HCT116 (cell line): ENCODE measurements around the gene ARHGEF12.

Experiments used
- CBX3 ChIP-seq: IDR thresholded peaks from 2 replicates; pipeline ENCODE4 v1.6.1; 2012; ENCODE audit warnings: low read depth
- CEBPB ChIP-seq: IDR thresholded peaks from 2 replicates; pipeline ENCODE4 v1.6.1; 2012; ENCODE audit warnings: low read depth
- CTCF ChIP-seq, 3 experiments: fragments of 200-600 bp in 1 of 3; sonication (generic) in 1 of 3; IDR thresholded peaks in 2 of 3; conservative IDR thresholded peaks in 1 of 3; 2 replicates each; pipeline ENCODE4 v1.5.1; 2012 to 2017; ENCODE audit warnings: low read depth in 2 of 3, low read length in 2 of 3, antibody characterized with exemption in 1 of 3, borderline replicate concordance in 1 of 3, control low read depth in 1 of 3, mild to moderate bottlenecking in 1 of 3, mixed read lengths in 1 of 3, mixed run types in 1 of 3, moderate library complexity in 1 of 3; ENCODE audit not compliant: insufficient read depth in 1 of 3
- EZH2 ChIP-seq: fragments of 200-600 bp; sonication (generic); IDR thresholded peaks from 2 replicates; pipeline ENCODE4 v1.6.1; 2017; ENCODE audit warnings: antibody characterized with exemption, mixed run types
- JUND ChIP-seq: IDR thresholded peaks from 2 replicates; pipeline ENCODE4 v1.6.1; 2012
- MAX ChIP-seq: IDR thresholded peaks from 2 replicates; pipeline ENCODE4 v1.6.1; 2012
- POLR2A ChIP-seq: IDR thresholded peaks from 2 replicates; pipeline ENCODE4 v1.7.0; 2011; ENCODE audit warnings: borderline replicate concordance; ENCODE audit not compliant: insufficient read depth, insufficient read length; ENCODE audit errors: extremely low read depth
- POLR2AphosphoS5 ChIP-seq: IDR thresholded peaks from 2 replicates; pipeline ENCODE4 v1.6.1; 2011; ENCODE audit warnings: mild to moderate bottlenecking, low read depth, low read length, moderate library complexity
- RAD21 ChIP-seq: IDR thresholded peaks from 2 replicates; pipeline ENCODE4 v1.6.1; 2012; ENCODE audit warnings: low read depth, mild to moderate bottlenecking
- REST ChIP-seq: IDR thresholded peaks from 2 replicates; pipeline ENCODE4 v1.6.1; 2012; ENCODE audit warnings: low read depth
- SRF ChIP-seq: IDR thresholded peaks from 2 replicates; pipeline ENCODE4 v1.6.1; 2012; ENCODE audit warnings: low read depth
- TCF7L2 ChIP-seq: IDR thresholded peaks from 2 replicates; pipeline ENCODE4 v1.7.0; 2011; ENCODE audit warnings: borderline replicate concordance, inconsistent platforms; ENCODE audit not compliant: insufficient read depth, insufficient read length; ENCODE audit errors: extremely low read depth
- YY1 ChIP-seq: IDR thresholded peaks from 2 replicates; pipeline ENCODE4 v1.6.1; 2011; ENCODE audit warnings: low read length, low read depth, moderate library complexity, mild to moderate bottlenecking; ENCODE audit not compliant: insufficient replicate concordance; ENCODE audit errors: extremely low read depth
- ZFX ChIP-seq: fragments of 450-650 bp; IDR thresholded peaks from 2 replicates; pipeline ENCODE4 v1.6.1; 2017

GRCh38 chr11:120538707-120539106 lies 202.5 kb downstream of the ARHGEF12 start:
- no peak for TF ChIP-seq REST
- no peak for TF ChIP-seq CTCF (IDR thresholded peaks at IDR 0.05 in 2 of 3, conservative IDR thresholded peaks at IDR 0.05 in 1 of 3; ENCODE audit: borderline replicate concordance in 1 of 3, insufficient read depth in 1 of 3, low read depth in 2 of 3, low read length in 2 of 3)
- TF ChIP-seq SRF, result no peak
- TF ChIP-seq POLR2A, result no peak
- no peak for TF ChIP-seq YY1
- no peak for TF ChIP-seq CBX3
- TF ChIP-seq POLR2AphosphoS5, result no peak
- TF ChIP-seq JUND, result no peak
- TF ChIP-seq ZFX, result no peak
- no peak for TF ChIP-seq CEBPB
- no peak for TF ChIP-seq EZH2
- no peak for TF ChIP-seq TCF7L2
- no peak for TF ChIP-seq RAD21
- TF ChIP-seq MAX, result no peak
